NCI-H82 treated with DMSO at 0.1 percent for 48 hours (cell line): ENCODE measurements around the gene ADGRG6.
A peak's percentile ranks its signal among the peaks of the same experiment; 100 is the strongest.
"Not testable (repeated sequence)": the region's sequence is repeated elsewhere in the genome, so short reads cannot be mapped to it uniquely, and the experiment has no call there.

Experiments
- DNase-seq: peaks from one replicate; lab custom pipeline; 2025; ENCODE audit not compliant: unreplicated experiment; lab: John Stamatoyannopoulos, UW

Gene ADGRG6

GRCh38 chr6:142443102-142443501 is 141.3 kb downstream of the ADGRG6 start:
- DNase-seq: no peak

- DNase-seq: no peak
Measured at GRCh38 chr6:142443532-142443931, 141.7 kb downstream of the ADGRG6 start.

- DNase-seq: no peak
Measured at GRCh38 chr6:142444376-142444775, 142.6 kb downstream of the ADGRG6 start.

- no peak for DNase-seq
Measured at GRCh38 chr6:142444881-142445301, 143.1 kb downstream of the ADGRG6 start.

GRCh38 chr6:142446168-142446567 is 144.4 kb downstream of the ADGRG6 start:
- DNase-seq: no peak

GRCh38 chr6:142446576-142446975 is 144.8 kb downstream of the ADGRG6 start:
- no peak for DNase-seq

- no peak for DNase-seq
Measured at GRCh38 chr6:142448091-142448729, 146.4 kb downstream of the ADGRG6 start.

GRCh38 chr6:142450856-142451255 is 149.0 kb downstream of the ADGRG6 start:
- DNase-seq: not testable (repeated sequence)

- no peak for DNase-seq
Measured at GRCh38 chr6:142452993-142453392, 151.2 kb downstream of the ADGRG6 start.

GRCh38 chr6:142454196-142454595 is 152.4 kb downstream of the ADGRG6 start:
- DNase-seq: not testable (repeated sequence)

GRCh38 chr6:142454848-142455247 is 153.0 kb downstream of the ADGRG6 start:
- DNase-seq: not testable (repeated sequence)

- no peak for DNase-seq
Measured at GRCh38 chr6:142455957-142456589, 154.3 kb downstream of the ADGRG6 start.

GRCh38 chr6:142457638-142458406 is 156.0 kb downstream of the ADGRG6 start:
- no peak for DNase-seq

- no peak for DNase-seq
Measured at GRCh38 chr6:142458836-142459235, 157.0 kb downstream of the ADGRG6 start.

- no peak for DNase-seq
Measured at GRCh38 chr6:142459271-142459670, 157.5 kb downstream of the ADGRG6 start.

GRCh38 chr6:142462260-142462659 is 160.5 kb downstream of the ADGRG6 start:
- DNase-seq: no peak

- DNase-seq: no peak
Measured at GRCh38 chr6:142463988-142464387, 162.2 kb downstream of the ADGRG6 start.

- no peak for DNase-seq
Measured at GRCh38 chr6:142469220-142469619, 167.4 kb downstream of the ADGRG6 start.

GRCh38 chr6:142470421-142470820 is 168.6 kb downstream of the ADGRG6 start:
- no peak for DNase-seq

- DNase-seq: peak; percentile 76
Measured at GRCh38 chr6:142474531-142475289, 172.9 kb downstream of the ADGRG6 start.

GRCh38 chr6:142476452-142476851 is 174.6 kb downstream of the ADGRG6 start:
- no peak for DNase-seq
